ENCODE measurements around the gene CCDC81. TPM values are rescaled to one million over a fixed set of nuclear protein-coding genes. Genes with fewer than 3 reads are reported as not detected.
"Not testable (repeated sequence)": the region's sequence is repeated elsewhere in the genome, so short reads cannot be mapped to it uniquely, and the experiment has no call there.

Gene CCDC81
- total and polyA plus RNA-seq, 2 of the 13 experiments (the other 11 are each of a cell fraction or from before 2014, with no cell fraction given): 0.15 to 0.22 TPM

DNA sequence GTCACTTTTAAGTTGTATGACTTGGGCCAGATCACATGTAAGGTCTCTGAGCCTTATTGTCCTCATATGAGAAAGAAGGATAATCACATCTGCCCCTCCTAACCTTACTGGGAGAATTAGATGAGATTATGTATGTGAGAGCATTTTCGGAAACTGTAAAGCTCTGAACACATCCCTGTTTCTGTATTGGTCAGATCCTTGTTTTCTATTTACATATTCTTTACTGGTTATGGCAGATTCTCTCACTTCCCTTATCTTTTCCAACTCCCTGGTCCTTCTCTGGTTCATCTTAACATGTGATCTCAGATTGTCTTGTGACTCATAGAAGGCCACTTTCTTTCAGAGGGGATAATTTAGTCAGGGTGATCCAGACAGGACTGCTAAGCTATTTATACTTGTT, 41.8 kb downstream of the CCDC81 start:
- TF ChIP-seq GPN1 (CRISPR knock-in tag; IDR thresholded peaks at IDR 0.05; ENCODE audit: borderline replicate concordance): no peak
- no peak for TF ChIP-seq FOXK1 (CRISPR knock-in tag; IDR thresholded peaks at IDR 0.05; ENCODE audit: borderline replicate concordance, low read depth)
- TF ChIP-seq MYNN (CRISPR knock-in tag; IDR thresholded peaks at IDR 0.05; ENCODE audit: low read depth): no peak
- TF ChIP-seq, protein P1, sequence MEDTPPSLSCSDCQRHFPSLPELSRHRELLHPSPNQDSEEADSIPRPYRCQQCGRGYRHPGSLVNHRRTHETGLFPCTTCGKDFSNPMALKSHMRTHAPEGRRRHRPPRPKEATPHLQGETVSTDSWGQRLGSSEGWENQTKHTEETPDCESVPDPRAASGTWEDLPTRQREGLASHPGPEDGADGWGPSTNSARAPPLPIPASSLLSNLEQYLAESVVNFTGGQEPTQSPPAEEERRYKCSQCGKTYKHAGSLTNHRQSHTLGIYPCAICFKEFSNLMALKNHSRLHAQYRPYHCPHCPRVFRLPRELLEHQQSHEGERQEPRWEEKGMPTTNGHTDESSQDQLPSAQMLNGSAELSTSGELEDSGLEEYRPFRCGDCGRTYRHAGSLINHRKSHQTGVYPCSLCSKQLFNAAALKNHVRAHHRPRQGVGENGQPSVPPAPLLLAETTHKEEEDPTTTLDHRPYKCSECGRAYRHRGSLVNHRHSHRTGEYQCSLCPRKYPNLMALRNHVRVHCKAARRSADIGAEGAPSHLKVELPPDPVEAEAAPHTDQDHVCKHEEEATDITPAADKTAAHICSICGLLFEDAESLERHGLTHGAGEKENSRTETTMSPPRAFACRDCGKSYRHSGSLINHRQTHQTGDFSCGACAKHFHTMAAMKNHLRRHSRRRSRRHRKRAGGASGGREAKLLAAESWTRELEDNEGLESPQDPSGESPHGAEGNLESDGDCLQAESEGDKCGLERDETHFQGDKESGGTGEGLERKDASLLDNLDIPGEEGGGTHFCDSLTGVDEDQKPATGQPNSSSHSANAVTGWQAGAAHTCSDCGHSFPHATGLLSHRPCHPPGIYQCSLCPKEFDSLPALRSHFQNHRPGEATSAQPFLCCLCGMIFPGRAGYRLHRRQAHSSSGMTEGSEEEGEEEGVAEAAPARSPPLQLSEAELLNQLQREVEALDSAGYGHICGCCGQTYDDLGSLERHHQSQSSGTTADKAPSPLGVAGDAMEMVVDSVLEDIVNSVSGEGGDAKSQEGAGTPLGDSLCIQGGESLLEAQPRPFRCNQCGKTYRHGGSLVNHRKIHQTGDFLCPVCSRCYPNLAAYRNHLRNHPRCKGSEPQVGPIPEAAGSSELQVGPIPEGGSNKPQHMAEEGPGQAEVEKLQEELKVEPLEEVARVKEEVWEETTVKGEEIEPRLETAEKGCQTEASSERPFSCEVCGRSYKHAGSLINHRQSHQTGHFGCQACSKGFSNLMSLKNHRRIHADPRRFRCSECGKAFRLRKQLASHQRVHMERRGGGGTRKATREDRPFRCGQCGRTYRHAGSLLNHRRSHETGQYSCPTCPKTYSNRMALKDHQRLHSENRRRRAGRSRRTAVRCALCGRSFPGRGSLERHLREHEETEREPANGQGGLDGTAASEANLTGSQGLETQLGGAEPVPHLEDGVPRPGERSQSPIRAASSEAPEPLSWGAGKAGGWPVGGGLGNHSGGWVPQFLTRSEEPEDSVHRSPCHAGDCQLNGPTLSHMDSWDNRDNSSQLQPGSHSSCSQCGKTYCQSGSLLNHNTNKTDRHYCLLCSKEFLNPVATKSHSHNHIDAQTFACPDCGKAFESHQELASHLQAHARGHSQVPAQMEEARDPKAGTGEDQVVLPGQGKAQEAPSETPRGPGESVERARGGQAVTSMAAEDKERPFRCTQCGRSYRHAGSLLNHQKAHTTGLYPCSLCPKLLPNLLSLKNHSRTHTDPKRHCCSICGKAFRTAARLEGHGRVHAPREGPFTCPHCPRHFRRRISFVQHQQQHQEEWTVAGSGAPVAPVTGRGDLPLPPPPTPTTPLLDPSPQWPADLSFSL (CRISPR knock-in tag; IDR thresholded peaks at IDR 0.05): no peak
- TF ChIP-seq KDM4B (CRISPR knock-in tag; IDR thresholded peaks at IDR 0.05): no peak
- no peak for TF ChIP-seq RNF2 (conservative IDR thresholded peaks at IDR 0.05; ENCODE audit: low read depth)
- TF ChIP-seq ZFP36L2 (CRISPR knock-in tag; IDR thresholded peaks at IDR 0.05): no peak
- TF ChIP-seq IRX3 (CRISPR knock-in tag; IDR thresholded peaks at IDR 0.05; ENCODE audit: borderline replicate concordance, low read depth): no peak
- TF ChIP-seq, protein P2, sequence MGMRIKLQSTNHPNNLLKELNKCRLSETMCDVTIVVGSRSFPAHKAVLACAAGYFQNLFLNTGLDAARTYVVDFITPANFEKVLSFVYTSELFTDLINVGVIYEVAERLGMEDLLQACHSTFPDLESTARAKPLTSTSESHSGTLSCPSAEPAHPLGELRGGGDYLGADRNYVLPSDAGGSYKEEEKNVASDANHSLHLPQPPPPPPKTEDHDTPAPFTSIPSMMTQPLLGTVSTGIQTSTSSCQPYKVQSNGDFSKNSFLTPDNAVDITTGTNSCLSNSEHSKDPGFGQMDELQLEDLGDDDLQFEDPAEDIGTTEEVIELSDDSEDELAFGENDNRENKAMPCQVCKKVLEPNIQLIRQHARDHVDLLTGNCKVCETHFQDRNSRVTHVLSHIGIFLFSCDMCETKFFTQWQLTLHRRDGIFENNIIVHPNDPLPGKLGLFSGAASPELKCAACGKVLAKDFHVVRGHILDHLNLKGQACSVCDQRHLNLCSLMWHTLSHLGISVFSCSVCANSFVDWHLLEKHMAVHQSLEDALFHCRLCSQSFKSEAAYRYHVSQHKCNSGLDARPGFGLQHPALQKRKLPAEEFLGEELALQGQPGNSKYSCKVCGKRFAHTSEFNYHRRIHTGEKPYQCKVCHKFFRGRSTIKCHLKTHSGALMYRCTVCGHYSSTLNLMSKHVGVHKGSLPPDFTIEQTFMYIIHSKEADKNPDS (CRISPR knock-in tag; IDR thresholded peaks at IDR 0.05): no peak
- TF ChIP-seq PTBP1 (IDR thresholded peaks at IDR 0.05; ENCODE audit: low read depth, low read length, poor library complexity, severe bottlenecking): no peak
- H3K9ac ChIP-seq (ENCODE audit: insufficient read depth, low read depth, low read length): no peak overlapping the region
- no peaks in the 10 kb centered on the region for H3K79me2 ChIP-seq (ENCODE audit: insufficient read depth, low read length)
- no peaks in the 10 kb centered on the region for H3K4me1 ChIP-seq (ENCODE audit: insufficient read depth, low read length)
- no TSS peak for BruUV-seq (replicated peaks)
- DNase-seq (ENCODE audit: low spot score) (no peak), ATAC-seq (no peak), FAIRE-seq (no peak)
- intact Hi-C loops (cut with micrococcal nuclease; ENCODE audit: unreplicated experiment): no loop called here
- H2AFZ ChIP-seq (ENCODE audit: low read length): no peak overlapping the region
- no peak overlapping the region for H3K4me3 ChIP-seq (replicated peaks in 1 of 3; ENCODE audit: insufficient read depth in 1 of 3, low read depth in 2 of 3, low read length in 3 of 3)
- H3K27me3 ChIP-seq (ENCODE audit: control insufficient read depth in 1 of 2, insufficient read depth in 2 of 2, low read length in 2 of 2): no peaks in the 10 kb centered on the region; a peak in 1 of 5 replicates
- H3K27ac ChIP-seq (ENCODE audit: extremely low read length, insufficient read depth, low read length): no peak overlapping the region
- no peak overlapping the region for H3K4me2 ChIP-seq (ENCODE audit: low read depth, low read length)
- POLR2A ChIA-PET: no interaction called here
- no peaks in the 10 kb centered on the region for H3K9me3 ChIP-seq (ENCODE audit: low read length)
- CTCF ChIA-PET (ENCODE audit: low intra/inter-chr PET ratio, low total read pairs): no interaction called here
- 48% methylated on average over 1 of the region's 1 CpG for WGBS (ENCODE audit: low lambda C conversion rate)
- no peaks in the 10 kb centered on the region for H4K20me1 ChIP-seq (ENCODE audit: insufficient read depth, low read length)
- in situ Hi-C loops (cut with HindIII; ENCODE audit: extremely low pct_ligation_motif_present, low pct_unique_long_range_greater_than_20kb): no loop called here
- no peaks in the 10 kb centered on the region for H3K36me3 ChIP-seq (replicated peaks in 1 of 2; ENCODE audit: control insufficient read depth in 1 of 2, insufficient read depth in 2 of 2, low read length in 2 of 2)

DNA sequence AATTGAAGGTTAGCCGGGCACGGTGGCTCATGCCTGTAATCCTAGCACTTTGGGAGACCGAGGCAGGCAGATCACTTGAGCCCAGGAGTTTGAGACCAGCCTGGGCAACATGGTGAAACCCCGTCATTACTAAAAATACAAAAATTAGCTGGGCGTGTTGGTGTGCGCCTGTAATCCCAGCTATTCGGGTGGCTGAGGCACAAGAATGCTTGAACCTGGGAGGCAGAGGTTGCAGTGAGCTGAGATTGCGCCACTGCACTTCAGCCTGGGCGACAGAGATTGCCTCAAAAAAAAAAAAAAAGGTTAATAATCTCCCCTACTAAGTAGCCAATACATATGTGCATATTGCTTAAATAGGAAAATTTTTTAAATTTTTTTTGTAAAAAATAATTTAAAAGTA, 42.3 kb downstream of the CCDC81 start:
- H3K4me2 ChIP-seq (ENCODE audit: low read depth, low read length); H3K9ac ChIP-seq (ENCODE audit: insufficient read depth, low read depth, low read length); CTCF ChIA-PET (ENCODE audit: low intra/inter-chr PET ratio, low total read pairs); H4K20me1 ChIP-seq (ENCODE audit: insufficient read depth, low read length); POLR2A ChIA-PET; FAIRE-seq; H3K36me3 ChIP-seq (replicated peaks in 1 of 2; ENCODE audit: control insufficient read depth in 1 of 2, insufficient read depth in 2 of 2, low read length in 2 of 2); ATAC-seq; H3K4me3 ChIP-seq (replicated peaks in 1 of 3; ENCODE audit: insufficient read depth in 1 of 3, low read depth in 2 of 3, low read length in 3 of 3); H3K4me1 ChIP-seq (ENCODE audit: insufficient read depth, low read length); H3K79me2 ChIP-seq (ENCODE audit: insufficient read depth, low read length); intact Hi-C loops (cut with micrococcal nuclease; ENCODE audit: unreplicated experiment); H3K27me3 ChIP-seq (ENCODE audit: control insufficient read depth in 1 of 2, insufficient read depth in 2 of 2, low read length in 2 of 2); in situ Hi-C loops (cut with HindIII; ENCODE audit: extremely low pct_ligation_motif_present, low pct_unique_long_range_greater_than_20kb); H3K9me3 ChIP-seq (ENCODE audit: low read length); BruUV-seq (replicated peaks); H3K27ac ChIP-seq (ENCODE audit: extremely low read length, insufficient read depth, low read length); DNase-seq (ENCODE audit: low spot score); H2AFZ ChIP-seq (ENCODE audit: low read length): not testable (repeated sequence)
- WGBS (ENCODE audit: low lambda C conversion rate): 19% methylated on average over 9 of the region's 9 CpGs
